Activated CD8-positive, alpha-beta memory T cell treated with anti-CD3 and anti-CD28 coated beads, Interleukin-2, amount 50 U/mL, for 1 hour (primary cell): ENCODE data around the gene PCK1.

Source experiments
- DNase-seq: peaks from one replicate; pipeline ENCODE4 v3.0.0-alpha.2; 2020; ENCODE audit errors: extremely low read depth

Gene PCK1

GRCh38 chr20:57588596-57588995, 27.7 kb downstream of the PCK1 start:
- no peak for DNase-seq

GRCh38 chr20:57589123-57589727, 28.3 kb downstream of the PCK1 start:
- no peak for DNase-seq

- DNase-seq, result no peak
Observed at GRCh38 chr20:57589728-57590484, 29.0 kb downstream of the PCK1 start.

- no peak for DNase-seq
Observed at GRCh38 chr20:57590485-57591288, 29.8 kb downstream of the PCK1 start.

- DNase-seq, result no peak
Observed at GRCh38 chr20:57591289-57592229, 30.6 kb downstream of the PCK1 start.

- no peak for DNase-seq
Observed at GRCh38 chr20:57592263-57593092, 31.6 kb downstream of the PCK1 start.

GRCh38 chr20:57593134-57593886, 32.4 kb downstream of the PCK1 start:
- DNase-seq, result no peak

GRCh38 chr20:57594092-57594951, 33.4 kb downstream of the PCK1 start:
- DNase-seq, result no peak

- DNase-seq, result no peak
Observed at GRCh38 chr20:57595041-57596030, 34.4 kb downstream of the PCK1 start.

GRCh38 chr20:57596358-57596757, 35.4 kb downstream of the PCK1 start:
- no peak for DNase-seq

GRCh38 chr20:57596998-57597939, 36.4 kb downstream of the PCK1 start:
- no peak for DNase-seq

- DNase-seq, result no peak
Observed at GRCh38 chr20:57598060-57598459, 37.1 kb downstream of the PCK1 start.

GRCh38 chr20:57598491-57598890, 37.6 kb downstream of the PCK1 start:
- DNase-seq, result no peak

GRCh38 chr20:57600320-57601210, 39.7 kb downstream of the PCK1 start:
- DNase-seq, result no peak

GRCh38 chr20:57601211-57601570, 40.3 kb downstream of the PCK1 start:
- DNase-seq, result no peak

GRCh38 chr20:57601737-57602136, 40.8 kb downstream of the PCK1 start:
- DNase-seq, result no peak
